HepG2 (cell line): ENCODE results near the gene RNPS1.

ENCODE experiments used
- CEBPB ChIP-seq: IDR thresholded peaks from 2 replicates; pipeline ENCODE4 v1.6.1; 2011; ENCODE audit warnings: low read depth, low read length, improper control_type of control experiment, borderline replicate concordance
- CSRNP2 ChIP-seq: sonication (generic); formaldehyde crosslinking; conservative IDR thresholded peaks from 2 replicates; pipeline ENCODE4 v1.8.0; 2022; ENCODE audit warnings: low read depth, missing genetic modification reagents
- CTCF ChIP-seq: sonication (generic); formaldehyde crosslinking; IDR thresholded peaks from 2 replicates; pipeline ENCODE4 v1.5.0; 2020; ENCODE audit warnings: mild to moderate bottlenecking, missing genetic modification reagents, moderate library complexity
- EHMT2 ChIP-seq: fragments of 200-600 bp; sonication (generic); IDR thresholded peaks from 2 replicates; pipeline ENCODE4 v1.7.0; 2017; ENCODE audit warnings: antibody characterized with exemption, low read depth, low read length, borderline replicate concordance
- HINFP ChIP-seq: sonication (generic); formaldehyde crosslinking; IDR thresholded peaks from 2 replicates; pipeline ENCODE4 v1.4.0; 2020; ENCODE audit warnings: low read depth, mild to moderate bottlenecking, missing genetic modification reagents
- POLR2A ChIP-seq, 2 experiments: IDR thresholded peaks; 2 replicates each; pipeline ENCODE4 v1.6.1; 2011; ENCODE audit warnings: low read depth in 2 of 2, low read length in 2 of 2, mild to moderate bottlenecking in 1 of 2, moderate library complexity in 1 of 2; ENCODE audit not compliant: insufficient read depth in 1 of 2
- TAF1 ChIP-seq: sonication (generic); formaldehyde crosslinking; IDR thresholded peaks from 2 replicates; pipeline ENCODE4 v1.4.0; 2020; ENCODE audit warnings: missing genetic modification reagents
- TCF12 ChIP-seq, 2 experiments: fragments of 450-650 bp in 1 of 2; sonication (generic) in 1 of 2; formaldehyde crosslinking in 1 of 2; IDR thresholded peaks; 2 replicates each; pipeline versions ENCODE4 v1.6.1 to v1.8.0; 2017 to 2022; ENCODE audit warnings: antibody characterized with exemption in 1 of 2, mild to moderate bottlenecking in 1 of 2, missing genetic modification reagents in 1 of 2, moderate library complexity in 1 of 2
- ZFAT ChIP-seq: sonication (generic); formaldehyde crosslinking; conservative IDR thresholded peaks from 2 replicates; pipeline ENCODE4 v1.8.1; 2023; ENCODE audit warnings: missing genetic modification reagents, inconsistent platforms
- ZNF317 ChIP-seq: sonication (generic); formaldehyde crosslinking; IDR thresholded peaks from 2 replicates; pipeline ENCODE4 v1.5.0; 2020; ENCODE audit warnings: mild to moderate bottlenecking, missing genetic modification reagents
- ZNF513 ChIP-seq: sonication (generic); formaldehyde crosslinking; conservative IDR thresholded peaks from 2 replicates; pipeline ENCODE4 v1.5.0; 2020; ENCODE audit warnings: missing genetic modification reagents

- TF ChIP-seq TAF1 (CRISPR knock-in tag) (no peak), CTCF (CRISPR knock-in tag) (no peak), CSRNP2 (no peak), CEBPB (no peak), ZFAT (CRISPR knock-in tag) (no peak), TCF12 (IDR thresholded peaks at IDR 0.05) (no peak), TCF12 (CRISPR knock-in tag; IDR thresholded peaks at IDR 0.05) (no peak), ZNF317 (CRISPR knock-in tag) (no peak), POLR2A (IDR thresholded peaks at IDR 0.05; ENCODE audit: insufficient read depth in 1 of 2, low read depth in 2 of 2, low read length in 2 of 2) (no peak), ZNF513 (CRISPR knock-in tag) (no peak), HINFP (CRISPR knock-in tag) (no peak), EHMT2 (no peak)
These were observed 23.6 kb downstream of the RNPS1 start for GRCh38 chr16:2244301-2244700.
